IMR-90 (cell line): ENCODE measurements around the gene GOLT1B. TPM values are rescaled to one million over a fixed set of nuclear protein-coding genes. Genes with fewer than 3 reads are reported as not detected.
A peak's percentile ranks its signal among the peaks of the same experiment; 100 is the strongest.

Experiments
- ATAC-seq: fragments of 200-7000 bp; cut with Tn5 transposase; 2 replicates; pipeline ENCODE4 v1.9.1; 2020; ENCODE audit warnings: low read depth, mild to moderate bottlenecking, moderate library complexity
- BruUV-seq: library from RNA; stranded (reverse); fragments of 400-500 nt; replicated peaks from 2 replicates; lab custom pipeline; 2021; lab: Mats Ljungman, UMichigan
- CTCF ChIA-PET: fragments of 300-600 bp; formaldehyde crosslinking; extraction: SDS; loops from one replicate; lab custom pipeline; 2021; ENCODE audit warnings: antibody characterized with exemption; lab: Yijun Ruan, JAX
- POLR2A ChIA-PET: fragments of 300-600 bp; sonication (Branson Sonifier 250); formaldehyde crosslinking; loops from one replicate; lab custom pipeline; 2022; ENCODE audit warnings: antibody characterized with exemption; ENCODE audit not compliant: unreplicated experiment; lab: Charles Lee
- DNase-seq: peaks from one replicate; pipeline ENCODE4 v3.0.0; 2013
- H2AFZ ChIP-seq: replicated peaks from 2 replicates; pipeline ENCODE3; 2013; ENCODE audit warnings: low read length, mild to moderate bottlenecking; ENCODE audit not compliant: poor library complexity
- H2AK5ac ChIP-seq: 2 replicates; pipeline ENCODE4 v1.6.1; 2013; ENCODE audit warnings: low read depth, low read length, inconsistent platforms
- H2AK9ac ChIP-seq: replicated peaks from 2 replicates; pipeline ENCODE3; 2013; ENCODE audit warnings: mild to moderate bottlenecking, low read depth, low read length, moderate library complexity; ENCODE audit not compliant: poor library complexity
- H2BK120ac ChIP-seq: 2 replicates; pipeline ENCODE4 v1.6.1; 2013; ENCODE audit warnings: low read depth, low read length, inconsistent platforms
- H2BK15ac ChIP-seq: 3 replicates; pipeline ENCODE4 v1.6.1; 2013; ENCODE audit warnings: low read depth, low read length, inconsistent platforms
- H2BK20ac ChIP-seq: 2 replicates; pipeline ENCODE4 v1.6.1; 2013; ENCODE audit warnings: low read depth, mild to moderate bottlenecking, inconsistent platforms, low read length, moderate library complexity
- H2BK5ac ChIP-seq: 2 replicates; pipeline ENCODE4 v1.6.1; 2013; ENCODE audit warnings: mild to moderate bottlenecking, low read depth, low read length, inconsistent platforms; ENCODE audit not compliant: poor library complexity, severe bottlenecking
- H3K14ac ChIP-seq: replicated peaks from 2 replicates; pipeline ENCODE4 v1.6.1; 2013; ENCODE audit warnings: low read depth, low read length, inconsistent platforms
- H3K18ac ChIP-seq: 2 replicates; pipeline ENCODE4 v1.6.1; 2013; ENCODE audit warnings: low read depth, low read length, control low read depth
- H3K23ac ChIP-seq: 2 replicates; pipeline ENCODE4 v1.6.1; 2013; ENCODE audit warnings: low read depth, low read length, inconsistent platforms
- H3K27ac ChIP-seq: 2 replicates; pipeline ENCODE4 v1.5.1; 2013; ENCODE audit warnings: mild to moderate bottlenecking, control low read depth, low read length; ENCODE audit not compliant: insufficient read depth
- H3K27me3 ChIP-seq: 2 replicates; pipeline ENCODE4 v1.6.1; 2013; ENCODE audit warnings: low read length; ENCODE audit not compliant: control insufficient read depth, insufficient read depth
- H3K36me3 ChIP-seq: 2 replicates; pipeline ENCODE4 v1.6.1; 2013; ENCODE audit warnings: low read length, mixed read lengths; ENCODE audit not compliant: control insufficient read depth, insufficient read depth
- H3K4ac ChIP-seq: 2 replicates; pipeline ENCODE4 v1.6.1; 2013; ENCODE audit warnings: low read depth, low read length, inconsistent platforms
- H3K4me1 ChIP-seq: 2 replicates; pipeline ENCODE4 v1.6.1; 2013; ENCODE audit warnings: low read length, mixed read lengths; ENCODE audit not compliant: control insufficient read depth, insufficient read depth
- H3K4me2 ChIP-seq: 2 replicates; pipeline ENCODE4 v1.6.1; 2013; ENCODE audit warnings: low read depth, mild to moderate bottlenecking, control low read depth, low read length, moderate library complexity
- H3K4me3 ChIP-seq: 2 replicates; pipeline ENCODE4 v1.5.1; 2013; ENCODE audit warnings: low read depth, mild to moderate bottlenecking, control low read depth, low read length, moderate library complexity; ENCODE audit not compliant: insufficient read depth
- H3K56ac ChIP-seq: 2 replicates; pipeline ENCODE4 v1.6.1; 2013; ENCODE audit warnings: low read length, inconsistent platforms; ENCODE audit not compliant: insufficient read depth; ENCODE audit errors: extremely low read depth
- H3K79me1 ChIP-seq, 2 experiments: 2 replicates each; pipeline ENCODE4 v1.6.1; 2013; ENCODE audit warnings: low read length in 2 of 2, inconsistent platforms in 1 of 2, low read depth in 1 of 2
- H3K9ac ChIP-seq: 2 replicates; pipeline ENCODE4 v1.6.1; 2013; ENCODE audit warnings: low read depth, low read length, control low read depth
- H3K9me1 ChIP-seq: 2 replicates; pipeline ENCODE4 v1.6.1; 2013; ENCODE audit warnings: low read length, inconsistent platforms; ENCODE audit not compliant: insufficient read depth
- H3K9me3 ChIP-seq: 2 replicates; pipeline ENCODE4 v1.6.1; 2013; ENCODE audit warnings: low read length; ENCODE audit not compliant: control insufficient read depth, insufficient read depth
- H4K20me1 ChIP-seq: 2 replicates; pipeline ENCODE4 v1.6.1; 2013; ENCODE audit warnings: low read length, inconsistent platforms; ENCODE audit not compliant: insufficient read depth
- H4K5ac ChIP-seq: 2 replicates; pipeline ENCODE4 v1.6.1; 2013; ENCODE audit warnings: mild to moderate bottlenecking, low read depth, low read length, control low read depth
- H4K8ac ChIP-seq, 2 experiments: 2 replicates each; pipeline ENCODE4 v1.6.1; 2013; ENCODE audit warnings: low read depth in 2 of 2, low read length in 2 of 2, control low read depth in 1 of 2, inconsistent platforms in 1 of 2
- H4K91ac ChIP-seq: 2 replicates; pipeline ENCODE4 v1.6.1; 2013; ENCODE audit warnings: low read depth, low read length, inconsistent platforms; ENCODE audit not compliant: insufficient read depth
- BHLHE40 ChIP-seq: fragments of 150-350 bp; IDR thresholded peaks from 2 replicates; pipeline ENCODE4 v1.6.1; 2016; ENCODE audit warnings: mild to moderate bottlenecking, low read depth, low read length
- FOS ChIP-seq: fragments of 150-350 bp; IDR thresholded peaks from 2 replicates; pipeline ENCODE4 v1.6.1; 2016; ENCODE audit warnings: low read depth, low read length
- RAD21 ChIP-seq: IDR thresholded peaks from 2 replicates; pipeline ENCODE4 v1.6.1; 2012; ENCODE audit warnings: low read length, improper control_type of control experiment
- whole genome bisulfite sequencing, 2 experiments: methylation state at CpG; one replicate each; pipeline versions ENCODE4 v1.1.5 to v1.1.7; 2013; ENCODE audit warnings: missing lambda C conversion rate in 2 of 2; ENCODE audit not compliant: insufficient read length in 1 of 2; ENCODE audit errors: extremely low coverage in 2 of 2; 5-methylcytosine and 5-hydroxymethylcytosine counted together
- dilution Hi-C: fragments of 300-500 bp; cut with HindIII; formaldehyde crosslinking; loops from one replicate; pipeline ENCODE4 v1.14.3; 2018; ENCODE audit warnings: low sequenced_read_pairs; ENCODE audit not compliant: unreplicated experiment
- in situ Hi-C: fragments of 300-500 bp; cut with MboI; formaldehyde crosslinking; loops from 3 replicates; pipeline ENCODE4 v1.14.3; 2019; ENCODE audit warnings: low sequenced_read_pairs, inconsistent platforms, mixed read lengths
- intact Hi-C: fragments of 100-400 bp; cut with micrococcal nuclease; formaldehyde crosslinking; loops from 2 replicates; pipeline ENCODE4 v1.10.0; 2022
- polyA plus RNA-seq, 3 experiments: library from polyadenylated mRNA; depleted of rRNA; stranded (reverse); fragments of >200 nt; gene quantifications; 2 replicates each; pipeline ENCODE4 v1.2.3, GENCODE V29; 2012; ENCODE audit warnings: low replicate concordance in 1 of 3
- total RNA-seq: library from RNA; depleted of rRNA; stranded (reverse); fragments of >200 nt; gene quantifications from 2 replicates; pipeline ENCODE4 v1.2.3, GENCODE V29; 2012
- TF ChIP-seq, protein P1 (sequence below): fragments of 150-350 bp; IDR thresholded peaks from 2 replicates; pipeline ENCODE4 v1.6.1; 2017; ENCODE audit warnings: mild to moderate bottlenecking, antibody characterized with exemption, low read length, low read depth

The GOLT1B gene
- total and polyA plus RNA-seq, 2 of the 4 experiments (the other 2 are of a cell fraction), result 27.2 to 50.5 TPM

- Histone ChIP-seq H3K27ac (no peak overlapping the region), H4K5ac (no peak overlapping the region), H2AFZ (no peak overlapping the region), H3K9ac (no peak overlapping the region), H4K20me1 (no peaks in the 10 kb centered on the region; the same call in 1 of the 2 replicates), H3K4me1 (no peaks in the 10 kb centered on the region), H4K91ac (no peak overlapping the region), H2BK15ac (no peak overlapping the region), H3K9me3 (no peaks in the 10 kb centered on the region), H2BK5ac (no peak overlapping the region), H3K18ac (no peak overlapping the region), H3K27me3 (no peaks in the 10 kb centered on the region), H3K36me3 (peaks cover 29% of the 10 kb centered on the region), H3K14ac (no peak overlapping the region), H3K56ac (no peak overlapping the region), H3K4me2 (no peak overlapping the region), H3K4me3 (no peak overlapping the region), H2BK120ac (no peak overlapping the region), H2BK20ac (no peak overlapping the region), H3K9me1 (no peaks in the 10 kb centered on the region), H3K79me1 (peaks cover 4 to 8% of the 10 kb centered on the region in 2 experiments; a peak in 2 of 4 replicates), H3K23ac (no peak overlapping the region), H2AK9ac (no peak overlapping the region), H3K4ac (no peak overlapping the region), H4K8ac (no peak overlapping the region), H2AK5ac (no peak overlapping the region)
- ChIA-PET CTCF (interaction anchor here (0.6 kb wide), 1 partner anchor 221 kb away, joined by 4 read pairs; no protein-coding TSS in a partner anchor), POLR2A (no interaction called here)
- intact Hi-C loops, result no loop called here
- dilution Hi-C loops, result no loop called here
- no TSS peak for BruUV-seq
- DNase-seq, result peak; percentile 84
- TF ChIP-seq, protein P1, sequence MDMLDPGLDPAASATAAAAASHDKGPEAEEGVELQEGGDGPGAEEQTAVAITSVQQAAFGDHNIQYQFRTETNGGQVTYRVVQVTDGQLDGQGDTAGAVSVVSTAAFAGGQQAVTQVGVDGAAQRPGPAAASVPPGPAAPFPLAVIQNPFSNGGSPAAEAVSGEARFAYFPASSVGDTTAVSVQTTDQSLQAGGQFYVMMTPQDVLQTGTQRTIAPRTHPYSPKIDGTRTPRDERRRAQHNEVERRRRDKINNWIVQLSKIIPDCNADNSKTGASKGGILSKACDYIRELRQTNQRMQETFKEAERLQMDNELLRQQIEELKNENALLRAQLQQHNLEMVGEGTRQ, result peak; percentile 66
- TF ChIP-seq BHLHE40 (peak; percentile 98), FOS (peak; percentile 20; the same call in 1 of the 2 replicates), RAD21 (no peak)
- 100% methylated on average over 1 of the region's 3 CpGs; no CpG with 5 or more reads in 1 of the 2 experiments for WGBS, 2 experiments
- peak; percentile 88 for ATAC-seq
- in situ Hi-C loops, result no loop called here
Observed at GRCh38 chr12:21476949-21477348, 24.6 kb upstream of the GOLT1B start.
